Amygdala (tissue), 56 donors: ENCODE data around the gene ZNF213.
"Not testable (repeated sequence)": the region's sequence is repeated elsewhere in the genome, so short reads cannot be mapped to it uniquely, and the experiment has no call there.

Experiments used
- DNase-seq, 56 donors: peaks; one replicate each; lab custom pipeline; 2025; lab: John Stamatoyannopoulos, UW

Gene ZNF213

GRCh38 chr16:3164121-3164991 is 29.5 kb downstream of the ZNF213 start:
- no peak for DNase-seq

- DNase-seq: no peak
Measured at GRCh38 chr16:3165111-3165822, 30.4 kb downstream of the ZNF213 start.

GRCh38 chr16:3166505-3166886 is 31.7 kb downstream of the ZNF213 start:
- no peak for DNase-seq

DNA sequence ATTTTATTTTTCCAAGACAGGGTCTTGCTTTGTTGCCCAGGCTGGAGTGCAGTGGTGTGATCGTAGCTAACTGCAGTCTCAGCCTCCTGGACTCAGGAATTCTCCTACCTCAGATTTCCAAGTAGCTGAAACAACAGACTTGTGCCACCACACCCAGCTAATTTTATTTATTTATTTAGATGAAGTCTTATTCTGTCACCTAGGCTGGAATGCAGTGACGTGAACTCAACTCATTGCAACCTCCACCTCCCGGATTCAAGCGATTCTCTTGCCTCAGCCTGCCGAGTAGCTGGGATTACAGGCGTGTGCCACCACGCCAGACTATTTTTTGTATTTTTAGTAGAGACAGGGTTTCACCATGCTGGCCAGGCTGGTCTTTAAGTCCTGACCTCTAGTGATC is 33.9 kb downstream of the ZNF213 start:
- DNase-seq: not testable (repeated sequence)

GRCh38 chr16:3170440-3171180 is 35.8 kb downstream of the ZNF213 start:
- no peak for DNase-seq

- no peak for DNase-seq
Measured at GRCh38 chr16:3171181-3171854, 36.5 kb downstream of the ZNF213 start.

GRCh38 chr16:3171855-3172593 is 37.2 kb downstream of the ZNF213 start:
- no peak for DNase-seq

DNA sequence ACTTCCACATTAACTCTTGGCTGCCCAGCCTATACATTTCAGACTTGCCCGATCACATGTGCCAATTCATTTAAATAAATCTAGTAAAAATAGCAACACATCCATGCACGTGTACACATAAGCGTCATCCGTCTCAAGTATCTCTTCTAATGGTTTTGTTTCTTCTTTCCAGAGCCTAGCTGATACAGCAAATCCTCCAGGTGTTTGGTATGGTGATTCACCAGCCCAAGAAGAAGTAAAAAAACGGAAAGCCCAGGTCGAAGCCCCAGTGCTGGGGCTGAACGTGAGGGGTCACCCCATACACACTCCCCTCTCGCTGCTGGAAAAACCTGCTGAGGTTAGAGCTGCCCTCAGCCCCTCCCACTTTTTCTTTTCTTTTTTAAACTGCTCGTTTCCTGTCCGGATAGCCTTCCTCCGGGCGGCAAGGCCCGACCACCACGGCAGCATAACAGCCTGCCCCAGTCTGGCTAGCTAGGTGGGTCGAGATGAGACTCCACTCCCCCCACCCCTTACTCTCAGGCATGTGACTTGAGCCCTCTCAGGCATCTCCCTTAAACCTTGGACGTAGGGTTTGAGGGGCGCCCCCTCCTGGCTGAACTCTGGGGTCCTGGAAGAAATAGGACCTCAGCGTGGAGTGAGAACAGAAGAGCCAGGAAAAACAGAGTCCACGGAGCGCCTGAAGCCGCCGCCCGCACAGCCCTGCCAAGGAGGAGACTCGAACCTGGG is 39.2 kb downstream of the ZNF213 start:
- no peak for DNase-seq

- no peak for DNase-seq
Measured at GRCh38 chr16:3174618-3175148, 39.9 kb downstream of the ZNF213 start.

DNA sequence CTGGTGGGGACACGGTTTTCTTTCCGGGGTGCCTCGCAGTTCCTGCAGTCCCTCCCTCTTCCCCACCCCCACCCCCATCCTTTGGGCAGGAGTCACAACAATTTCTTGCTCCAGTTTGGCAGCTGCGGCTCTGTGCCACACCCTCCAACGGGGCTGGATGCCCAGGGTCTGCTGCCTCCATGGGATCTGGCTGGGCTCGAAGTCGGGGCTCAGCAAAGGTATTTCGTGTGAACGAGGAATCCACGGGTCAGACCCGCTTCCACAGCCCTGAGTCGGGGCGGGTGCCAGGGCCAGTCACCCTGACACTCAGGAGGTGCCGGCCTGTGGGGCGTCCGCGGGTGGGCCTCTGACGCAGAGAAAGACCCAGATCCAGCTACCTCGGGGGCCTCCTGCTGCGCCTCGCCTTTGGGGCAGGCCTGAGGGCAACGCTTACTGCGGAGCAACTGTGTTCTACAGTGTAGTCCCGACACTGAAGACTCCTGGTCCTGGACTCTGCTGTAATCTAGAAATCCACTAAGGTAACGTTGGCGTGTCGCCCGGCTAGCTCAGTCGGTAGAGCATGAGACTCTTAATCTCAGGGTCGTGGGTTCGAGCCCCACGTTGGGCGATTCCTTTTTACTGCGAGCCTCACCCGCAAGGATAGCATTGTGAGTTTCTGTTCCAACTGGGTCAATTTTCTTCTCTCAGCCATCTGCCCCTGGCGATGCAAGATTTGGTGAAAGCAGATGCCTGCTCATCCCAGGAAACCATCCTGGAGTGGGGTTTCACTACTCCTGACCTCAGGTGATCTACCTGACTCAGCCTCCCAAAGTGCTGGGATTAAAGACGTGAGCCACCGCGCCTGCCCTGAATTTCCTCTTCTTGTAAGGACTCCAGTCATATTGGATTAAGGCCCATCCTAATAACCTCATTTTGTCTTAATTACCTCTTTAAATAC is 40.6 kb downstream of the ZNF213 start:
- DNase-seq: no peak

DNA sequence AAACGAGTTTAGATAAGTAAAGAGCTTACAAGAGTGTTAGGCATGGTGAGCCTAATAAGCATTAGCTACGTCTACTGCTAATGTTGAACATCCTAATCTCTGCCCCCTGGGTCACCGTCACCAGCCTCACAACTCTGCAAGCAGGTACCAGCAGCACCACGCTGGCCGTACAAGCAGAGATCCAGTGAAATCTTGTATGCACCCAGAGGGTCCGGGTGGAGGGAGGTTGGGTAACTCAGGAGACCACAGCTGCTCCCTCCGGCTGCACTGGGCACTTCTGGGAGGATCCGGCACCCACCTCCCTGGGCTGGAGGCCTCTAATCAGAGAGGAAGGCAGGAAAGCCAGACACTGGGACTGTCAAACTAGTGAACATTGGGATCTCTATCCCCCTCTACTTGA is 44.8 kb downstream of the ZNF213 start:
- no peak for DNase-seq

DNA sequence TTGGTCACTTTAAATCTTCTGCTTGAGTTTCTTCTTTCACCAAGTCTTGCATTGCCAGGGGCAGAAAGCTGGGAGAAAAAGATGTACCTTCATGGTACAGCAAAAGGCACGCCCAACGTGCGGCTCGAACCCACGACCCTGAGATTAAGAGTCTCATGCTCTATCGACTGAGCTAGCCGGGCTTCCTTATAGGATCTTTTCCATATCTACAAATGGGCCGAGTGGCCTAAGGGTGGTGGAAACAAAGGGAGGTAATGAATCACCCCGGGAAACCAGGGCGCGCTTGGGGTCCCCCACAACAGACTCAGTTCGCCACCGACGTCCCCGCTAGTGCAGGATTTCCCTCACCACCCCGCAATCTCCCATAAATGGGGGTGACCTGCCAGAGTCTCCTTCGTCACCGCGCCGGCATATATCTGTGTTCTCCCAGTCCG is 45.6 kb downstream of the ZNF213 start:
- no peak for DNase-seq

DNA sequence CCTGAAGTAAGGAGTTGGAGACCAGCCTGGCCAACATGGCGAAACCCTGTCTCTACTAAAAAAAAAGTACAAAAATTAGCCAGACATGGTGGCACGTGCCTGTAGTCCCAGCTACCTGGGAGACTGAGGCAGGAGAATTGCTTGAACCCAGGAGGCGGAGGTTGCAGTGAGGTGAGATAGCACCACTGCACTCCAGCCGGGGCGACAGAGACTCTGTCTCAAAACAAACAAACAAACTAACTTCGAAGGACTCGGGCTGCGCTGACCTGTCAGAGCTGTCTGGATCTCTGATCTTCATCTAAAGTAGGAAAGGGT is 47.4 kb downstream of the ZNF213 start:
- not testable (repeated sequence) for DNase-seq

DNA sequence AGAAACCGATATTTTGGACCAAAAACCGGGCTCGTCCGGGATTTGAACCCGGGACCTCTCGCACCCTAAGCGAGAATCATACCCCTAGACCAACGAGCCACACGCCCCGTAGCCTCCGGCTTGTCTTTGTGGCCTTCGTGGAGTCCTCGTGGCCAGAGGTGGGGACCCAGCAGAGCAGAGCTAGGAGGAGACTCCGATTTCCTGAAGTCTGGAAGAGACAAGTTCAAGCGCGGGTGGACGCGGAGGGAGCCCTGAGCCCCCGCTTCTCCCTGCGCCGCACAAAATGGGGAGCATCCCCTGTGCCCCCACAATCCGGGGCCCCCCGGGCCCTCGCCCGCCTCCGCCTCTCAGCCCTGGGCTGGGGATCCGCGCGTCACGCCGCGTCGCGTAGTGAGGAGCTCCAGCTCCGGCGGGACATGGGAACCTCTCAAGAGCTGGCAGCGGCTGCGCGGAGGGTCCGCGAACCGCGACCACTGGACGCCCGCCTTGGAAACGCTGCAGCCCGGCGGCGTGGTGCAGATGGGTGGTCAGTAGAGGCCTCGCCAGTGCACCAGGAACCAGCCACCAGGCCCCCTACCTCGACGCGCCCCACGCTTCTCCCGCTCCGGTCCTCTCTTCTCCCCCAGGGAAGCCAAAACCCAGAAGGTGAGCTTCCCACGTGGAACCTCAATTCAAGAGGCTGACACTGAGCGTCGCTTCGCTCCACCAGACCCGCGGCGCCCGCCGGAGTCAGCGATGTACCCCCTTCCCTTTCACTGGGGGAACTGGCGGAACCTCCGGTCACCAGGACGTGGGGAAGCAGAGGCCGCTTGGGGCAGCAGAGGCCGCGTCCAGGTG is 48.0 kb downstream of the ZNF213 start:
- peak in 2 of 56 donors; percentile 27 to 50 for DNase-seq

- no peak for DNase-seq
Measured at GRCh38 chr16:3183445-3184139, 48.8 kb downstream of the ZNF213 start.

GRCh38 chr16:3186946-3187690 is 52.3 kb downstream of the ZNF213 start:
- no peak for DNase-seq
